ENCODE results near the gene PAX2. TPM values are rescaled to one million over a fixed set of nuclear protein-coding genes. Genes with fewer than 3 reads are reported as not detected.

Gene PAX2
- total RNA-seq, 1 donor from 2014 or later, result 0.34 TPM

- Histone ChIP-seq H4K20me1 (ENCODE audit: low read depth) (no peaks in the 10 kb centered on the region), H3K79me2 (ENCODE audit: low read depth) (no peaks in the 10 kb centered on the region), H3K27ac (no peak overlapping the region), H3K9me3 (ENCODE audit: low read depth) (no peaks in the 10 kb centered on the region), H3K4me3 (no peak overlapping the region), H3K4me1 (peaks cover 5% of the 10 kb centered on the region), H3K9ac (no peak overlapping the region), H2AFZ (replicated peaks) (no peak overlapping the region), H3K36me3 (no peaks in the 10 kb centered on the region), H3K27me3 (peaks cover 100% of the 10 kb centered on the region), H3K4me2 (peak overlapping the region; percentile 49), H3F3A (ENCODE audit: low read depth) (peaks cover 8% of the 10 kb centered on the region)
- no peak for DNase-seq (ENCODE audit: low spot score)
- peaks cover 31% of the 10 kb centered on the region for H3K27me3 Mint-ChIP-seq (ENCODE audit: insufficient read depth, low read depth)
- no peak for TF ChIP-seq EZH2 (IDR thresholded peaks at IDR 0.05)
- no peak for TF ChIP-seq CTCF (IDR thresholded peaks at IDR 0.05)
- no peak for TF ChIP-seq EZH2phosphoT487 (IDR thresholded peaks at IDR 0.05)
- H3K4me3 Mint-ChIP-seq, result no peak overlapping the region
- H3K36me3 Mint-ChIP-seq, result no peaks in the 10 kb centered on the region
- no peak overlapping the region for H3K27ac Mint-ChIP-seq
- H3K9me3 Mint-ChIP-seq, result no peaks in the 10 kb centered on the region
- no peaks in the 10 kb centered on the region for H3K4me1 Mint-ChIP-seq
Measured at GRCh38 chr10:100858747-100859483, 113.5 kb downstream of the PAX2 start.

- Mint-ChIP-seq H3K4me1 (no peaks in the 10 kb centered on the region), H3K9me3 (no peaks in the 10 kb centered on the region), H3K27me3 (ENCODE audit: insufficient read depth, low read depth) (peaks cover 32% of the 10 kb centered on the region), H3K4me3 (no peak overlapping the region), H3K36me3 (no peaks in the 10 kb centered on the region), H3K27ac (no peak overlapping the region)
- Histone ChIP-seq H3F3A (ENCODE audit: low read depth) (peaks cover 8% of the 10 kb centered on the region), H2AFZ (replicated peaks) (no peak overlapping the region), H3K79me2 (ENCODE audit: low read depth) (no peaks in the 10 kb centered on the region), H3K4me1 (peaks cover 5% of the 10 kb centered on the region), H3K27me3 (peaks cover 100% of the 10 kb centered on the region), H3K36me3 (no peaks in the 10 kb centered on the region), H3K4me2 (no peak overlapping the region), H3K27ac (no peak overlapping the region), H3K9me3 (ENCODE audit: low read depth) (no peaks in the 10 kb centered on the region), H3K9ac (no peak overlapping the region), H3K4me3 (no peak overlapping the region), H4K20me1 (ENCODE audit: low read depth) (no peaks in the 10 kb centered on the region)
- no peak for TF ChIP-seq EZH2phosphoT487 (IDR thresholded peaks at IDR 0.05)
- TF ChIP-seq CTCF (IDR thresholded peaks at IDR 0.05), result no peak
- TF ChIP-seq EZH2 (IDR thresholded peaks at IDR 0.05), result no peak
- DNase-seq (ENCODE audit: low spot score), result no peak
Measured at GRCh38 chr10:100859484-100859763, 114.0 kb downstream of the PAX2 start.

GRCh38 chr10:100863433-100863832, 118.1 kb downstream of the PAX2 start:
- H3K27ac Mint-ChIP-seq, result no peak overlapping the region
- Histone ChIP-seq H3K27me3 (peaks cover 93% of the 10 kb centered on the region), H2AFZ (replicated peaks) (no peak overlapping the region), H3K4me1 (peaks cover 28% of the 10 kb centered on the region), H3K36me3 (no peaks in the 10 kb centered on the region), H3K27ac (no peak overlapping the region), H3K9ac (no peak overlapping the region), H3K4me3 (no peak overlapping the region), H3K4me2 (no peak overlapping the region), H3K79me2 (ENCODE audit: low read depth) (no peaks in the 10 kb centered on the region), H4K20me1 (ENCODE audit: low read depth) (peaks cover 12% of the 10 kb centered on the region), H3K9me3 (ENCODE audit: low read depth) (no peaks in the 10 kb centered on the region), H3F3A (ENCODE audit: low read depth) (peaks cover 28% of the 10 kb centered on the region)
- no peak for DNase-seq (ENCODE audit: low spot score)
- no peaks in the 10 kb centered on the region for H3K9me3 Mint-ChIP-seq
- no peak for TF ChIP-seq EZH2phosphoT487 (IDR thresholded peaks at IDR 0.05)
- no peak for TF ChIP-seq CTCF (IDR thresholded peaks at IDR 0.05)
- TF ChIP-seq EZH2 (IDR thresholded peaks at IDR 0.05), result no peak
- peaks cover 23% of the 10 kb centered on the region for H3K4me1 Mint-ChIP-seq
- H3K27me3 Mint-ChIP-seq (ENCODE audit: insufficient read depth, low read depth), result peaks cover 28% of the 10 kb centered on the region
- H3K4me3 Mint-ChIP-seq, result no peak overlapping the region
- no peaks in the 10 kb centered on the region for H3K36me3 Mint-ChIP-seq
